ENCODE measurements around the gene PLCB1. TPM values are rescaled to one million over a fixed set of nuclear protein-coding genes. Genes with fewer than 3 reads are reported as not detected.

Gene PLCB1
- total RNA-seq, 1 donor from 2014 or later: 16.2 TPM

GRCh38 chr20:8330319-8330784, 198.3 kb downstream of the PLCB1 start:
- TF ChIP-seq, protein P1, sequence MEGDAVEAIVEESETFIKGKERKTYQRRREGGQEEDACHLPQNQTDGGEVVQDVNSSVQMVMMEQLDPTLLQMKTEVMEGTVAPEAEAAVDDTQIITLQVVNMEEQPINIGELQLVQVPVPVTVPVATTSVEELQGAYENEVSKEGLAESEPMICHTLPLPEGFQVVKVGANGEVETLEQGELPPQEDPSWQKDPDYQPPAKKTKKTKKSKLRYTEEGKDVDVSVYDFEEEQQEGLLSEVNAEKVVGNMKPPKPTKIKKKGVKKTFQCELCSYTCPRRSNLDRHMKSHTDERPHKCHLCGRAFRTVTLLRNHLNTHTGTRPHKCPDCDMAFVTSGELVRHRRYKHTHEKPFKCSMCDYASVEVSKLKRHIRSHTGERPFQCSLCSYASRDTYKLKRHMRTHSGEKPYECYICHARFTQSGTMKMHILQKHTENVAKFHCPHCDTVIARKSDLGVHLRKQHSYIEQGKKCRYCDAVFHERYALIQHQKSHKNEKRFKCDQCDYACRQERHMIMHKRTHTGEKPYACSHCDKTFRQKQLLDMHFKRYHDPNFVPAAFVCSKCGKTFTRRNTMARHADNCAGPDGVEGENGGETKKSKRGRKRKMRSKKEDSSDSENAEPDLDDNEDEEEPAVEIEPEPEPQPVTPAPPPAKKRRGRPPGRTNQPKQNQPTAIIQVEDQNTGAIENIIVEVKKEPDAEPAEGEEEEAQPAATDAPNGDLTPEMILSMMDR (IDR thresholded peaks at IDR 0.05; ENCODE audit: unreplicated experiment): no peak
- H3K27ac Mint-ChIP-seq: no peak overlapping the region
- no peak for DNase-seq (ENCODE audit: low spot score, unreplicated experiment)
- H3K36me3 Mint-ChIP-seq (ENCODE audit: insufficient read depth): no peaks in the 10 kb centered on the region
- H3K4me1 Mint-ChIP-seq (ENCODE audit: low read depth): peaks cover 31% of the 10 kb centered on the region
- no peak overlapping the region for H3K4me3 Mint-ChIP-seq (ENCODE audit: low read depth)
- H3K27me3 Mint-ChIP-seq: no peaks in the 10 kb centered on the region
- H3K9me3 Mint-ChIP-seq (ENCODE audit: low read depth): no peaks in the 10 kb centered on the region

GRCh38 chr20:8330785-8331695, 199.0 kb downstream of the PLCB1 start:
- peaks cover 26% of the 10 kb centered on the region for H3K4me1 Mint-ChIP-seq (ENCODE audit: low read depth)

GRCh38 chr20:8331740-8332412, 199.8 kb downstream of the PLCB1 start:
- DNase-seq (ENCODE audit: low spot score, unreplicated experiment): no peak
- H3K27me3 Mint-ChIP-seq: no peaks in the 10 kb centered on the region
- no peak overlapping the region for H3K27ac Mint-ChIP-seq
- no peaks in the 10 kb centered on the region for H3K36me3 Mint-ChIP-seq (ENCODE audit: insufficient read depth)
- no peak overlapping the region for H3K4me3 Mint-ChIP-seq (ENCODE audit: low read depth)
- H3K4me1 Mint-ChIP-seq (ENCODE audit: low read depth): peaks cover 18% of the 10 kb centered on the region
- H3K9me3 Mint-ChIP-seq (ENCODE audit: low read depth): no peaks in the 10 kb centered on the region
- TF ChIP-seq, protein P1 (IDR thresholded peaks at IDR 0.05; ENCODE audit: unreplicated experiment): no peak

More at GRCh38 chr20:8330785-8331695, 199.0 kb downstream of the PLCB1 start:
- H3K27me3 Mint-ChIP-seq: no peaks in the 10 kb centered on the region
- no peak overlapping the region for H3K4me3 Mint-ChIP-seq (ENCODE audit: low read depth)
- no peak overlapping the region for H3K27ac Mint-ChIP-seq
- TF ChIP-seq, protein P1 (IDR thresholded peaks at IDR 0.05; ENCODE audit: unreplicated experiment): no peak
- DNase-seq (ENCODE audit: low spot score, unreplicated experiment): no peak
- H3K36me3 Mint-ChIP-seq (ENCODE audit: insufficient read depth): no peaks in the 10 kb centered on the region
- H3K9me3 Mint-ChIP-seq (ENCODE audit: low read depth): no peaks in the 10 kb centered on the region

DNA sequence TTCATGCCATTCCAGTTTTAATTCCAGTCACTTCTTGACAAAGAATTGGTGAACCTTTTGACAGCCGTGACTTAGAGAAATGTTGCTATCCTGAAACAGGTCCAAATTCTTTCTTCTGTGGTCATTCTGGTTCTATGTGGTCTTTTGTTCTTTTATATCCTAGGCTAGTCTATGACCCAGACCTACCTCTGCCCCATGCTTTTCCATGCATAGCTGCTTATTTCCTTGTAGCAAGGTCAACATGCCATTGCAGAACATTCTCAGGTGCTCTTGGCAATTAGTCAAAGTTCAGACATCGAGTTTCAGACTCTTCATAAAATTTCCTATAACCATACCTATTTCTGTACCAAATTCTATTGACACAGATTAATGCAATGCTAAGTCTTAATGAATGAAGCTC, 202.6 kb downstream of the PLCB1 start:
- H3K27ac Mint-ChIP-seq: no peak overlapping the region
- DNase-seq (ENCODE audit: low spot score, unreplicated experiment): no peak
- H3K4me1 Mint-ChIP-seq (ENCODE audit: low read depth): peaks cover 24% of the 10 kb centered on the region
- TF ChIP-seq, protein P1 (IDR thresholded peaks at IDR 0.05; ENCODE audit: unreplicated experiment): no peak
- H3K27me3 Mint-ChIP-seq: no peaks in the 10 kb centered on the region
- no peak overlapping the region for H3K4me3 Mint-ChIP-seq (ENCODE audit: low read depth)
- no peaks in the 10 kb centered on the region for H3K9me3 Mint-ChIP-seq (ENCODE audit: low read depth)
- H3K36me3 Mint-ChIP-seq (ENCODE audit: insufficient read depth): no peaks in the 10 kb centered on the region

DNA sequence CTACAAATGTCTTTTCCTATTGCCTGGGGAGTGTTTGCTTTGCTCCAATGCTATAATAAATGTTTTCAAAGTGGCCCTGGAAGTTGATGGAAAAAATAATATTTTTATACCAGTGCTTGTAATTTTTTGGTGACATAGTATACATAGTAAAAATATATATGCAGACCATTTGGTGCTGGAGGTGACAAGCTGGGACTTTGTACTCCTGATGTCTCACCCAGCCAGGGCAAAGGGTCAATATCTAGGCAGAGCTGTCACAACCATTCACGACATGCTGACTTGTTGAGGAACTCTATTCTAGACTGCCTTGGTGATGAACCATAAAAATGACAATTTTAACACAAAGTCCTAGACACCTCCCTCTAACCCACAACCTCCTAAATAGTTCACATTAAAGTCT, 203.0 kb downstream of the PLCB1 start:
- no peak overlapping the region for H3K27ac Mint-ChIP-seq
- H3K4me1 Mint-ChIP-seq (ENCODE audit: low read depth): peaks cover 24% of the 10 kb centered on the region
- no peak for DNase-seq (ENCODE audit: low spot score, unreplicated experiment)
- no peak overlapping the region for H3K4me3 Mint-ChIP-seq (ENCODE audit: low read depth)
- H3K36me3 Mint-ChIP-seq (ENCODE audit: insufficient read depth): no peaks in the 10 kb centered on the region
- H3K9me3 Mint-ChIP-seq (ENCODE audit: low read depth): no peaks in the 10 kb centered on the region
- TF ChIP-seq, protein P1 (IDR thresholded peaks at IDR 0.05; ENCODE audit: unreplicated experiment): no peak
- no peaks in the 10 kb centered on the region for H3K27me3 Mint-ChIP-seq

All from progenitor cell of endocrine pancreas (in vitro differentiated cells).